Measurements from ENCODE around the gene KIAA1671. TPM values are rescaled to one million over a fixed set of nuclear protein-coding genes. Genes with fewer than 3 reads are reported as not detected.

The KIAA1671 gene
- total and polyA plus RNA-seq, 2 donors (not counting 1 experiment from before 2014, with no cell fraction given) = 0.01 to 0.02 TPM

DNA sequence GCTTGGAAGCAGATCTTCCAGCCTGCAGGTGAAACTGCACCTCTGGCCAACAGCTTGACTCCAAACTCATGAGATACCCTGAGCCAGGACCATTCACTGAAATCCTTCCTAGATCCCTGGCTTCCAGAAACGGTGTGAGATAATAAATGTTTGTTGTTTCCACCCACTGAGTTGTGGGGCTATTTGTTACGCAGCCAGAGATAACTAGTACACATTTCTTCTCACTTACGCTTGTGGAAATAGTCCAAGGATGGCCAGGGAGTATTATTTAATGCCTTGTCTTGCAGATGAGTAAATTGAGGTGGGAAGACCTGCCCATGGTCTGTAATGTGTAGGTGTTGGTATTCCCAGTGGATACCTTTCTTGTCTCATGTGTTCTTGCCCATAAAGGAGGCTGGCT, 171.2 kb downstream of the KIAA1671 start:
- Histone ChIP-seq H4K20me1 (ENCODE audit: control insufficient read depth, insufficient read depth, low read length, poor library complexity, severe bottlenecking) (no peaks in the 10 kb centered on the region), H3K27me3 (replicated peaks in 1 of 4; ENCODE audit: control extremely low read depth in 1 of 4, control insufficient read depth in 3 of 4, insufficient read depth in 4 of 4, low read length in 3 of 4) (peaks cover 0 to 5% (median 0%) of the 10 kb centered on the region in 4 experiments), H3K4me3 (ENCODE audit: control extremely low read depth in 1 of 5, extremely low read depth in 1 of 5, insufficient read depth in 1 of 5, low read depth in 2 of 5, low read length in 4 of 5) (no peak overlapping the region), H3K4me1 (ENCODE audit: control insufficient read depth in 2 of 2, insufficient read depth in 2 of 2, low read length in 2 of 2) (no peaks in the 10 kb centered on the region), H3K9ac (ENCODE audit: low read length) (no peak overlapping the region), H3K27ac (ENCODE audit: low read length in 2 of 2) (no peak overlapping the region), H2AFZ (ENCODE audit: insufficient read depth, low read depth, low read length, poor library complexity, severe bottlenecking) (no peak overlapping the region), H3K9me3 (ENCODE audit: control extremely low read depth in 1 of 3, control insufficient read depth in 2 of 3, insufficient read depth in 1 of 3, low read length in 2 of 3) (peaks cover 0 to 5% (median 0%) of the 10 kb centered on the region in 3 donors), H3K36me3 (replicated peaks in 1 of 2; ENCODE audit: control extremely low read depth in 1 of 2, control insufficient read depth in 1 of 2, extremely low read depth in 1 of 2, insufficient read depth in 2 of 2, low read length in 1 of 2) (no peaks in the 10 kb centered on the region), H3K79me2 (ENCODE audit: control insufficient read depth, insufficient read depth, low read length) (no peaks in the 10 kb centered on the region), H3K4me2 (replicated peaks; ENCODE audit: low read depth, low read length, poor library complexity, severe bottlenecking) (no peak overlapping the region)
- H3K27me3 Mint-ChIP-seq = peaks cover 29% of the 10 kb centered on the region
- intact Hi-C loops (cut with micrococcal nuclease) = no loop called here
- TF ChIP-seq CTCF (IDR thresholded peaks at IDR 0.05) (no peak), EZH2 (IDR thresholded peaks at IDR 0.05; ENCODE audit: borderline replicate concordance, insufficient read depth, low read depth, low read length, poor library complexity, severe bottlenecking) (no peak)
- ATAC-seq (ENCODE audit: low read depth) = no peak
- ChIA-PET CTCF (no interaction called here), POLR2A (no interaction called here)
- no peaks in the 10 kb centered on the region for H3K9me3 Mint-ChIP-seq (ENCODE audit: insufficient read depth)
- no peaks in the 10 kb centered on the region for H3K4me1 Mint-ChIP-seq
- no peak overlapping the region for H3K4me3 Mint-ChIP-seq
- no peak for DNase-seq
- WGBS (ENCODE audit: insufficient coverage) = 100% methylated on average over 2 of the region's 3 CpGs
- no peak overlapping the region for H3K27ac Mint-ChIP-seq

DNA sequence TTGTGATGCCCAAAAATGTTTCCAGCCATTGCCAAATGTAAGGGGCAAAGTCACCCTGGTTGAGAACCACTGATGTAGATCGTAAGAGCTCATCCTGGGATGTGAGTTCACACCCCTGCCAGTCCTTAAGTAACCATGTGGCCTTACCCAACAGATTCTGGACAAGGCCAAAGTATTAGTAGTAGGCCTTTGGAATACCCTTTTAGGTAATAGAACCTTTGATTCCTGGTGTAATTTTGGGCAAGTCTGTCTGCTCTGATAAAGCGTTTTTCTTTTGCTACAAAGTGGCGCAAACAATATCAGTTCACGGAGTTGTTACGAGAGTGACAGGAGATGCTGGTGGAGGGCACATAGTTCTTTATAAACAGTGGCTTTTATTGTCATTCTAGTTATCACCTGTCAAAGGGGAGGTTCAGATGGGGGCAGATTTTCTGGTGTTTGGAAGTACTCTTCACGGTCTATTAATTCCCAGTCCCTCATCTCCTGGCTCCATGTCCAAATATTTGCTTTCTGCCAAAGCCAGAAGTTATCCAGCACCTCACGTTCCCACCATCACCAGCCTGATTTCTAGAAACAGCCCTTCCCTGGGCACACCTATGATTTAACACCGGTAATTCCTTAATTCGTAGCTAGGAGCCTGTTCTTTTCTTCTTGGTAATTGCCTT, 173.3 kb downstream of the KIAA1671 start:
- CTCF ChIA-PET = no interaction called here
- H3K9me3 ChIP-seq (ENCODE audit: control extremely low read depth in 1 of 3, control insufficient read depth in 2 of 3, insufficient read depth in 1 of 3, low read length in 2 of 3) = no peaks in the 10 kb centered on the region
- ATAC-seq (ENCODE audit: low read depth) (no peak), DNase-seq (no peak)
- no peaks in the 10 kb centered on the region for H3K79me2 ChIP-seq (ENCODE audit: control insufficient read depth, insufficient read depth, low read length)
- 95% methylated on average over 6 of the region's 9 CpGs for WGBS (ENCODE audit: insufficient coverage)
- intact Hi-C loops (cut with micrococcal nuclease) = no loop called here
- no peak for TF ChIP-seq EZH2 (IDR thresholded peaks at IDR 0.05; ENCODE audit: borderline replicate concordance, insufficient read depth, low read depth, low read length, poor library complexity, severe bottlenecking)
- TF ChIP-seq CTCF (IDR thresholded peaks at IDR 0.05) = no peak
- no peak overlapping the region for H3K27ac ChIP-seq (ENCODE audit: low read length in 2 of 2)
- no peak overlapping the region for H3K9ac ChIP-seq (ENCODE audit: low read length)
- H4K20me1 ChIP-seq (ENCODE audit: control insufficient read depth, insufficient read depth, low read length, poor library complexity, severe bottlenecking) = no peaks in the 10 kb centered on the region
- Mint-ChIP-seq H3K9me3 (ENCODE audit: insufficient read depth) (no peaks in the 10 kb centered on the region), H3K27me3 (peaks cover 14% of the 10 kb centered on the region), H3K4me1 (no peaks in the 10 kb centered on the region), H3K27ac (no peak overlapping the region), H3K4me3 (no peak overlapping the region)
- H3K36me3 ChIP-seq (replicated peaks in 1 of 2; ENCODE audit: control extremely low read depth in 1 of 2, control insufficient read depth in 1 of 2, extremely low read depth in 1 of 2, insufficient read depth in 2 of 2, low read length in 1 of 2) = no peaks in the 10 kb centered on the region
- POLR2A ChIA-PET = no interaction called here
- H2AFZ ChIP-seq (ENCODE audit: insufficient read depth, low read depth, low read length, poor library complexity, severe bottlenecking) = no peak overlapping the region
- H3K4me3 ChIP-seq (ENCODE audit: control extremely low read depth in 1 of 5, extremely low read depth in 1 of 5, insufficient read depth in 1 of 5, low read depth in 2 of 5, low read length in 4 of 5) = no peak overlapping the region
- no peaks in the 10 kb centered on the region for H3K4me1 ChIP-seq (ENCODE audit: control insufficient read depth in 2 of 2, insufficient read depth in 2 of 2, low read length in 2 of 2)
- no peak overlapping the region for H3K4me2 ChIP-seq (replicated peaks; ENCODE audit: low read depth, low read length, poor library complexity, severe bottlenecking)
- H3K27me3 ChIP-seq (replicated peaks in 1 of 4; ENCODE audit: control extremely low read depth in 1 of 4, control insufficient read depth in 3 of 4, insufficient read depth in 4 of 4, low read length in 3 of 4) = peaks cover 0 to 5% (median 0%) of the 10 kb centered on the region in 4 experiments
